HEK293 (cell line): ENCODE data around the gene RSRC1.

Experiments
- CTCF ChIA-PET: fragments of 350-600 bp; formaldehyde crosslinking; extraction: SDS; loops from one replicate; lab custom pipeline; 2021; ENCODE audit warnings: antibody characterized with exemption; lab: Yijun Ruan, JAX
- POLR2A ChIA-PET: fragments of 300-600 bp; formaldehyde crosslinking; extraction: SDS; loops from one replicate; lab custom pipeline; 2020; ENCODE audit warnings: antibody characterized with exemption, inconsistent platforms; lab: Yijun Ruan, JAX
- H3K27ac ChIP-seq: fragments of 200-500 bp; sonication (Bioruptor generic); 2 replicates; pipeline ENCODE4 v1.5.1; 2014; ENCODE audit warnings: low read depth, low read length, control low read depth, inconsistent platforms; ENCODE audit errors: extremely low read depth
- H3K36me3 ChIP-seq, 2 experiments: fragments of 200-500 bp in 1 of 2; sonication (Bioruptor generic) in 1 of 2; 1 replicate in 1 of 2; 2 replicates in 1 of 2; pipeline ENCODE4 v1.5.1; 2014 to 2017; ENCODE audit warnings: inconsistent platforms in 2 of 2, low read length in 2 of 2; ENCODE audit not compliant: control insufficient read depth in 2 of 2, insufficient read depth in 1 of 2
- H3K4me1 ChIP-seq: fragments of 200-500 bp; sonication (Bioruptor generic); 2 replicates; pipeline ENCODE4 v1.5.1; 2014; ENCODE audit warnings: mild to moderate bottlenecking, low read length, inconsistent platforms; ENCODE audit not compliant: control insufficient read depth, insufficient read depth
- H3K4me3 ChIP-seq: 2 replicates; pipeline ENCODE4 v1.5.1; 2011; ENCODE audit warnings: low read depth, mild to moderate bottlenecking, control low read depth, low read length, moderate library complexity
- H3K9me3 ChIP-seq: fragments of 200-500 bp; sonication (Bioruptor generic); 2 replicates; pipeline ENCODE4 v1.5.1; 2014; ENCODE audit warnings: low read depth, low read length, inconsistent platforms; ENCODE audit not compliant: control insufficient read depth, insufficient read depth
- IKZF3 ChIP-seq: fragments of 450-650 bp; IDR thresholded peaks from 2 replicates; pipeline ENCODE4 v1.5.0; 2018; ENCODE audit warnings: missing biosample characterization, mild to moderate bottlenecking, missing genetic modification characterization, moderate library complexity
- PRDM1 ChIP-seq: fragments of 450-650 bp; formaldehyde crosslinking; IDR thresholded peaks from 2 replicates; pipeline ENCODE4; 2016; ENCODE audit warnings: missing biosample characterization, missing genetic modification characterization
- SCRT2 ChIP-seq: fragments of 450-650 bp; formaldehyde crosslinking; IDR thresholded peaks from 2 replicates; pipeline ENCODE4 v1.5.1; 2016; ENCODE audit warnings: missing biosample characterization, missing genetic modification characterization
- SP7 ChIP-seq: fragments of 450-650 bp; formaldehyde crosslinking; IDR thresholded peaks from 2 replicates; pipeline ENCODE4 v1.5.1; 2016; ENCODE audit warnings: missing biosample characterization, missing genetic modification characterization
- YY2 ChIP-seq: fragments of 450-650 bp; formaldehyde crosslinking; IDR thresholded peaks from 2 replicates; pipeline ENCODE4 v1.5.1; 2016; ENCODE audit warnings: missing biosample characterization, missing genetic modification characterization
- ZBTB17 ChIP-seq: fragments of 450-650 bp; formaldehyde crosslinking; IDR thresholded peaks from 2 replicates; pipeline ENCODE4 v1.5.1; 2016; ENCODE audit warnings: missing biosample characterization, missing genetic modification characterization
- ZNF114 ChIP-seq: fragments of 450-650 bp; formaldehyde crosslinking; IDR thresholded peaks from 2 replicates; pipeline ENCODE4 v1.5.0; 2017; ENCODE audit warnings: missing biosample characterization, missing genetic modification characterization
- ZNF140 ChIP-seq: fragments of 450-650 bp; formaldehyde crosslinking; IDR thresholded peaks from 2 replicates; pipeline ENCODE4 v1.5.1; 2016; ENCODE audit warnings: missing biosample characterization, missing genetic modification characterization
- ZNF155 ChIP-seq: fragments of 450-650 bp; formaldehyde crosslinking; IDR thresholded peaks from 2 replicates; pipeline ENCODE4 v1.5.1; 2016; ENCODE audit warnings: missing biosample characterization, missing genetic modification characterization
- ZNF175 ChIP-seq: fragments of 450-650 bp; formaldehyde crosslinking; IDR thresholded peaks from 2 replicates; pipeline ENCODE4 v1.5.1; 2016; ENCODE audit warnings: missing biosample characterization, missing genetic modification characterization
- ZNF341 ChIP-seq: fragments of 450-650 bp; formaldehyde crosslinking; IDR thresholded peaks from 2 replicates; pipeline ENCODE4; 2016; ENCODE audit warnings: low read depth, missing biosample characterization, missing genetic modification characterization
- ZNF366 ChIP-seq: fragments of 450-650 bp; formaldehyde crosslinking; conservative IDR thresholded peaks from 2 replicates; pipeline ENCODE4 v1.5.1; 2016; ENCODE audit warnings: missing biosample characterization, missing genetic modification characterization
- ZNF600 ChIP-seq: fragments of 450-650 bp; formaldehyde crosslinking; IDR thresholded peaks from 2 replicates; pipeline ENCODE4 v1.5.1; 2016; ENCODE audit warnings: missing biosample characterization, missing genetic modification characterization
- ZNF654 ChIP-seq: fragments of 450-650 bp; formaldehyde crosslinking; IDR thresholded peaks from 2 replicates; pipeline ENCODE4 v1.5.1; 2016; ENCODE audit warnings: low read depth, missing biosample characterization, missing genetic modification characterization
- ZNF843 ChIP-seq: fragments of 450-650 bp; formaldehyde crosslinking; IDR thresholded peaks from 2 replicates; pipeline ENCODE4 v1.5.1; 2016; ENCODE audit warnings: missing biosample characterization, missing genetic modification characterization
- ZXDB ChIP-seq: fragments of 450-650 bp; formaldehyde crosslinking; IDR thresholded peaks from 2 replicates; pipeline ENCODE4 v1.5.1; 2016; ENCODE audit warnings: missing biosample characterization, missing genetic modification characterization
- TF ChIP-seq, protein P1 (sequence below): fragments of 450-650 bp; formaldehyde crosslinking; IDR thresholded peaks from 2 replicates; pipeline ENCODE4 v1.5.1; 2016; ENCODE audit warnings: missing biosample characterization, missing genetic modification characterization
- TF ChIP-seq, protein P2 (sequence below): fragments of 450-650 bp; formaldehyde crosslinking; IDR thresholded peaks from 2 replicates; pipeline ENCODE4 v1.5.1; 2017; ENCODE audit warnings: missing biosample characterization, missing genetic modification characterization
- TF ChIP-seq, protein P3 (sequence below): fragments of 450-650 bp; formaldehyde crosslinking; IDR thresholded peaks from 2 replicates; pipeline ENCODE4 v1.5.1; 2017; ENCODE audit warnings: missing biosample characterization, missing genetic modification characterization
- TF ChIP-seq, protein P4 (sequence below): fragments of 450-650 bp; formaldehyde crosslinking; IDR thresholded peaks from 2 replicates; pipeline ENCODE4 v1.5.1; 2016; ENCODE audit warnings: missing biosample characterization, missing genetic modification characterization, borderline replicate concordance

RSRC1 gene

DNA sequence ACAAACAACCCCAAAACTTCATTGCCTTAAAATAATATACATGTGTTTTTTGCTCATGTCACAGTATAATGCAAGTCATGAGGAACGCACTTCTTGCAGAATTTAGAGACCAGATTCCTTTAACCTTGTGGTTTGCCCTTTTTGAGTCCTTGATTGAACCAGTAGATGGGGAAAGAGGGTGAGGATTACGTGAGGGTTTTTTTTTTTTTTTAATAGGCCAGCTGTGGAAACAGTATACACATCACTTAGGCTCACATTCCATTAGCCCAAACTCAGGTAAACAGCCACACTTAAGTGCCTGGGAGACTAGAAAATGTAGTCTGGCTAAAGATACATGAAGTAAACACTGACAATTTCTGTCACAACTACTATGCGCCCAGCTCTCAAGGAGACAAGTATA is 346.2 kb downstream of the RSRC1 start:
- ChIA-PET CTCF (no interaction called here), POLR2A (no interaction called here)
- TF ChIP-seq, protein P1, sequence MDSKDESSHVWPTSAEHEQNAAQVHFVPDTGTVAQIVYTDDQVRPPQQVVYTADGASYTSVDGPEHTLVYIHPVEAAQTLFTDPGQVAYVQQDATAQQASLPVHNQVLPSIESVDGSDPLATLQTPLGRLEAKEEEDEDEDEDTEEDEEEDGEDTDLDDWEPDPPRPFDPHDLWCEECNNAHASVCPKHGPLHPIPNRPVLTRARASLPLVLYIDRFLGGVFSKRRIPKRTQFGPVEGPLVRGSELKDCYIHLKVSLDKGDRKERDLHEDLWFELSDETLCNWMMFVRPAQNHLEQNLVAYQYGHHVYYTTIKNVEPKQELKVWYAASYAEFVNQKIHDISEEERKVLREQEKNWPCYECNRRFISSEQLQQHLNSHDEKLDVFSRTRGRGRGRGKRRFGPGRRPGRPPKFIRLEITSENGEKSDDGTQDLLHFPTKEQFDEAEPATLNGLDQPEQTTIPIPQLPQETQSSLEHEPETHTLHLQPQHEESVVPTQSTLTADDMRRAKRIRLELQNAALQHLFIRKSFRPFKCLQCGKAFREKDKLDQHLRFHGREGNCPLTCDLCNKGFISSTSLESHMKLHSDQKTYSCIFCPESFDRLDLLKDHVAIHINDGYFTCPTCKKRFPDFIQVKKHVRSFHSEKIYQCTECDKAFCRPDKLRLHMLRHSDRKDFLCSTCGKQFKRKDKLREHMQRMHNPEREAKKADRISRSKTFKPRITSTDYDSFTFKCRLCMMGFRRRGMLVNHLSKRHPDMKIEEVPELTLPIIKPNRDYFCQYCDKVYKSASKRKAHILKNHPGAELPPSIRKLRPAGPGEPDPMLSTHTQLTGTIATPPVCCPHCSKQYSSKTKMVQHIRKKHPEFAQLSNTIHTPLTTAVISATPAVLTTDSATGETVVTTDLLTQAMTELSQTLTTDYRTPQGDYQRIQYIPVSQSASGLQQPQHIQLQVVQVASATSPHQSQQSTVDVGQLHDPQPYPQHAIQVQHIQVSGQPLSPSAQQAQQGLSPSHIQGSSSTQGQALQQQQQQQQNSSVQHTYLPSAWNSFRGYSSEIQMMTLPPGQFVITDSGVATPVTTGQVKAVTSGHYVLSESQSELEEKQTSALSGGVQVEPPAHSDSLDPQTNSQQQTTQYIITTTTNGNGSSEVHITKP (tag by site-specific recombination), result 0 out of 2 replicates have a peak, but pooled peaks have one; percentile 20
- no peak for TF ChIP-seq ZNF114
- TF ChIP-seq ZNF654 (tag by site-specific recombination), result peak; percentile 26; the same call in 1 of the 2 replicates
- TF ChIP-seq IKZF3, result no peak
- 0 out of 2 replicates have a peak, but pooled peaks have one; percentile 34 for TF ChIP-seq ZXDB (tag by site-specific recombination)
- TF ChIP-seq, protein P2, sequence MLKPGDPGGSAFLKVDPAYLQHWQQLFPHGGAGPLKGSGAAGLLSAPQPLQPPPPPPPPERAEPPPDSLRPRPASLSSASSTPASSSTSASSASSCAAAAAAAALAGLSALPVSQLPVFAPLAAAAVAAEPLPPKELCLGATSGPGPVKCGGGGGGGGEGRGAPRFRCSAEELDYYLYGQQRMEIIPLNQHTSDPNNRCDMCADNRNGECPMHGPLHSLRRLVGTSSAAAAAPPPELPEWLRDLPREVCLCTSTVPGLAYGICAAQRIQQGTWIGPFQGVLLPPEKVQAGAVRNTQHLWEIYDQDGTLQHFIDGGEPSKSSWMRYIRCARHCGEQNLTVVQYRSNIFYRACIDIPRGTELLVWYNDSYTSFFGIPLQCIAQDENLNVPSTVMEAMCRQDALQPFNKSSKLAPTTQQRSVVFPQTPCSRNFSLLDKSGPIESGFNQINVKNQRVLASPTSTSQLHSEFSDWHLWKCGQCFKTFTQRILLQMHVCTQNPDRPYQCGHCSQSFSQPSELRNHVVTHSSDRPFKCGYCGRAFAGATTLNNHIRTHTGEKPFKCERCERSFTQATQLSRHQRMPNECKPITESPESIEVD (tag by site-specific recombination), result peak; percentile 24; the same call in 1 of the 2 replicates
- TF ChIP-seq ZNF175 (tag by site-specific recombination), result no peak
- no peak for TF ChIP-seq ZNF341 (tag by site-specific recombination)
- no peak for TF ChIP-seq ZNF140 (tag by site-specific recombination)
- peak; percentile 36; the same call in 1 of the 2 replicates for TF ChIP-seq ZNF843 (tag by site-specific recombination)
- TF ChIP-seq, protein P3, sequence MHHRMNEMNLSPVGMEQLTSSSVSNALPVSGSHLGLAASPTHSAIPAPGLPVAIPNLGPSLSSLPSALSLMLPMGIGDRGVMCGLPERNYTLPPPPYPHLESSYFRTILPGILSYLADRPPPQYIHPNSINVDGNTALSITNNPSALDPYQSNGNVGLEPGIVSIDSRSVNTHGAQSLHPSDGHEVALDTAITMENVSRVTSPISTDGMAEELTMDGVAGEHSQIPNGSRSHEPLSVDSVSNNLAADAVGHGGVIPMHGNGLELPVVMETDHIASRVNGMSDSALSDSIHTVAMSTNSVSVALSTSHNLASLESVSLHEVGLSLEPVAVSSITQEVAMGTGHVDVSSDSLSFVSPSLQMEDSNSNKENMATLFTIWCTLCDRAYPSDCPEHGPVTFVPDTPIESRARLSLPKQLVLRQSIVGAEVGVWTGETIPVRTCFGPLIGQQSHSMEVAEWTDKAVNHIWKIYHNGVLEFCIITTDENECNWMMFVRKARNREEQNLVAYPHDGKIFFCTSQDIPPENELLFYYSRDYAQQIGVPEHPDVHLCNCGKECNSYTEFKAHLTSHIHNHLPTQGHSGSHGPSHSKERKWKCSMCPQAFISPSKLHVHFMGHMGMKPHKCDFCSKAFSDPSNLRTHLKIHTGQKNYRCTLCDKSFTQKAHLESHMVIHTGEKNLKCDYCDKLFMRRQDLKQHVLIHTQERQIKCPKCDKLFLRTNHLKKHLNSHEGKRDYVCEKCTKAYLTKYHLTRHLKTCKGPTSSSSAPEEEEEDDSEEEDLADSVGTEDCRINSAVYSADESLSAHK (tag by site-specific recombination), result peak; percentile 23; the same call in 1 of the 2 replicates

DNA sequence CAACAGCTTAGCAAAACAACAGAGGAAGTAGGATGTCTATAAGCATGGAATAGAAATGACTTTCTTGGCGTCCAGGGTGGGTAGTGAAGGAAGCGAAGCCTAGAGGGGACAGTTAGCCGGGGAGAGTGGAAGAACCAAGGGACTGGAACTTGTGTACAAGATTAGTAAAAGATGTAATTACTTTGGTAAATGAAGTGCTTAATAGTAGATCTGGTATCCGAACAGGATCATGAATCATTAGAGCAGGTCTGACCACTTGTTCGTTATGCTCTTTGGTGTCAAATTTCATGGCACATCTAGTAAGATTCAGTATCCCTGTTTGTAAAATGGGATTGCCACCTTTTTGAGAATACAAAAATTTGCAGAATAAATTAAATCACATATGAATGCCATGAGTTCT is 348.6 kb downstream of the RSRC1 start:
- Histone ChIP-seq H3K36me3 (no peaks in the 10 kb centered on the region), H3K4me3 (no peak overlapping the region), H3K27ac (no peak overlapping the region), H3K4me1 (peaks cover 7% of the 10 kb centered on the region; the same call in 1 of the 2 replicates), H3K9me3 (no peaks in the 10 kb centered on the region)
- CTCF ChIA-PET, result no interaction called here
- TF ChIP-seq ZBTB17 (tag by site-specific recombination), result peak; percentile 72
- TF ChIP-seq, protein P4, sequence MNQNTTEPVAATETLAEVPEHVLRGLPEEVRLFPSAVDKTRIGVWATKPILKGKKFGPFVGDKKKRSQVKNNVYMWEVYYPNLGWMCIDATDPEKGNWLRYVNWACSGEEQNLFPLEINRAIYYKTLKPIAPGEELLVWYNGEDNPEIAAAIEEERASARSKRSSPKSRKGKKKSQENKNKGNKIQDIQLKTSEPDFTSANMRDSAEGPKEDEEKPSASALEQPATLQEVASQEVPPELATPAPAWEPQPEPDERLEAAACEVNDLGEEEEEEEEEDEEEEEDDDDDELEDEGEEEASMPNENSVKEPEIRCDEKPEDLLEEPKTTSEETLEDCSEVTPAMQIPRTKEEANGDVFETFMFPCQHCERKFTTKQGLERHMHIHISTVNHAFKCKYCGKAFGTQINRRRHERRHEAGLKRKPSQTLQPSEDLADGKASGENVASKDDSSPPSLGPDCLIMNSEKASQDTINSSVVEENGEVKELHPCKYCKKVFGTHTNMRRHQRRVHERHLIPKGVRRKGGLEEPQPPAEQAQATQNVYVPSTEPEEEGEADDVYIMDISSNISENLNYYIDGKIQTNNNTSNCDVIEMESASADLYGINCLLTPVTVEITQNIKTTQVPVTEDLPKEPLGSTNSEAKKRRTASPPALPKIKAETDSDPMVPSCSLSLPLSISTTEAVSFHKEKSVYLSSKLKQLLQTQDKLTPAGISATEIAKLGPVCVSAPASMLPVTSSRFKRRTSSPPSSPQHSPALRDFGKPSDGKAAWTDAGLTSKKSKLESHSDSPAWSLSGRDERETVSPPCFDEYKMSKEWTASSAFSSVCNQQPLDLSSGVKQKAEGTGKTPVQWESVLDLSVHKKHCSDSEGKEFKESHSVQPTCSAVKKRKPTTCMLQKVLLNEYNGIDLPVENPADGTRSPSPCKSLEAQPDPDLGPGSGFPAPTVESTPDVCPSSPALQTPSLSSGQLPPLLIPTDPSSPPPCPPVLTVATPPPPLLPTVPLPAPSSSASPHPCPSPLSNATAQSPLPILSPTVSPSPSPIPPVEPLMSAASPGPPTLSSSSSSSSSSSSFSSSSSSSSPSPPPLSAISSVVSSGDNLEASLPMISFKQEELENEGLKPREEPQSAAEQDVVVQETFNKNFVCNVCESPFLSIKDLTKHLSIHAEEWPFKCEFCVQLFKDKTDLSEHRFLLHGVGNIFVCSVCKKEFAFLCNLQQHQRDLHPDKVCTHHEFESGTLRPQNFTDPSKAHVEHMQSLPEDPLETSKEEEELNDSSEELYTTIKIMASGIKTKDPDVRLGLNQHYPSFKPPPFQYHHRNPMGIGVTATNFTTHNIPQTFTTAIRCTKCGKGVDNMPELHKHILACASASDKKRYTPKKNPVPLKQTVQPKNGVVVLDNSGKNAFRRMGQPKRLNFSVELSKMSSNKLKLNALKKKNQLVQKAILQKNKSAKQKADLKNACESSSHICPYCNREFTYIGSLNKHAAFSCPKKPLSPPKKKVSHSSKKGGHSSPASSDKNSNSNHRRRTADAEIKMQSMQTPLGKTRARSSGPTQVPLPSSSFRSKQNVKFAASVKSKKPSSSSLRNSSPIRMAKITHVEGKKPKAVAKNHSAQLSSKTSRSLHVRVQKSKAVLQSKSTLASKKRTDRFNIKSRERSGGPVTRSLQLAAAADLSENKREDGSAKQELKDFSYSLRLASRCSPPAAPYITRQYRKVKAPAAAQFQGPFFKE (tag by site-specific recombination), result no peak
- no peak for TF ChIP-seq YY2 (tag by site-specific recombination)
- no peak for TF ChIP-seq ZNF600 (tag by site-specific recombination)
- 0 out of 2 replicates have a peak, but pooled peaks have one; percentile 10 for TF ChIP-seq ZNF366 (tag by site-specific recombination)
- TF ChIP-seq SP7 (tag by site-specific recombination), result peak; percentile 85
- peak; percentile 57; the same call in 1 of the 2 replicates for TF ChIP-seq SCRT2 (tag by site-specific recombination)
- peak; percentile 64 for TF ChIP-seq PRDM1 (tag by site-specific recombination)
- TF ChIP-seq ZNF155 (tag by site-specific recombination), result no peak
- POLR2A ChIA-PET, result no interaction called here

More for the DNA sequence above, 346.2 kb downstream of the RSRC1 start:
- no peaks in the 10 kb centered on the region for H3K36me3 ChIP-seq
- H3K27ac ChIP-seq, result no peak overlapping the region
- no peak overlapping the region for H3K4me3 ChIP-seq
- peaks cover 7% of the 10 kb centered on the region; the same call in 1 of the 2 replicates for H3K4me1 ChIP-seq
- H3K9me3 ChIP-seq, result no peaks in the 10 kb centered on the region
